Stimulated activated CD4-positive, alpha-beta T cell treated with anti-CD3 and anti-CD28 coated beads, Interleukin-4, amount 100 ng/mL, for 1 hour (primary cell): Measurements from ENCODE around the gene PELI1.

Source experiments
- DNase-seq: peaks from one replicate; pipeline ENCODE4 v3.0.0-alpha.2; 2020

The PELI1 gene

GRCh38 chr2:64153811-64154210 lies 9.6 kb upstream of the PELI1 start:
- no peak for DNase-seq

- no peak for DNase-seq
These were observed 7.3 kb upstream of the PELI1 start for GRCh38 chr2:64151476-64151875.

- DNase-seq = no peak
These were observed 1.5 kb upstream of the PELI1 start for GRCh38 chr2:64145714-64146113.

GRCh38 chr2:64145119-64145518 lies 899 bp upstream of the PELI1 start:
- no peak for DNase-seq

- DNase-seq = no peak
These were observed 807 bp downstream of the PELI1 start for GRCh38 chr2:64143169-64144056.

- no peak for DNase-seq
These were observed 1.5 kb downstream of the PELI1 start for GRCh38 chr2:64142741-64143168.

- DNase-seq = no peak
These were observed 2.4 kb downstream of the PELI1 start for GRCh38 chr2:64141674-64142405.

- no peak for DNase-seq
These were observed 3.5 kb downstream of the PELI1 start for GRCh38 chr2:64140665-64141200.

GRCh38 chr2:64139956-64140355 lies 4.3 kb downstream of the PELI1 start:
- DNase-seq = no peak

- no peak for DNase-seq
These were observed 6.2 kb downstream of the PELI1 start for GRCh38 chr2:64137996-64138395.

- no peak for DNase-seq
These were observed 6.7 kb downstream of the PELI1 start for GRCh38 chr2:64137567-64137966.

- DNase-seq = no peak
These were observed 8.8 kb downstream of the PELI1 start for GRCh38 chr2:64135421-64135820.

- no peak for DNase-seq
These were observed 9.4 kb downstream of the PELI1 start for GRCh38 chr2:64134813-64135212.

- DNase-seq = no peak
These were observed 10.4 kb downstream of the PELI1 start for GRCh38 chr2:64133828-64134227.

- no peak for DNase-seq
These were observed 10.9 kb downstream of the PELI1 start for GRCh38 chr2:64133354-64133753.

- DNase-seq = no peak
These were observed 13.9 kb downstream of the PELI1 start for GRCh38 chr2:64130333-64130732.

GRCh38 chr2:64128943-64129391 lies 15.3 kb downstream of the PELI1 start:
- no peak for DNase-seq

- DNase-seq = no peak
These were observed 15.8 kb downstream of the PELI1 start for GRCh38 chr2:64128406-64128805.

- DNase-seq = no peak
These were observed 17.1 kb downstream of the PELI1 start for GRCh38 chr2:64127119-64127518.

- DNase-seq = no peak
These were observed 17.6 kb downstream of the PELI1 start for GRCh38 chr2:64126601-64127000.

- DNase-seq = no peak
These were observed 19.6 kb downstream of the PELI1 start for GRCh38 chr2:64124571-64124970.

- no peak for DNase-seq
These were observed 20.1 kb downstream of the PELI1 start for GRCh38 chr2:64124168-64124567.

- DNase-seq = no peak
These were observed 20.5 kb downstream of the PELI1 start for GRCh38 chr2:64123740-64124139.

GRCh38 chr2:64122358-64122757 lies 21.9 kb downstream of the PELI1 start:
- DNase-seq = no peak
